Uterus (tissue), 2 donors: ENCODE data around the gene EFS.

Source experiments
- POLR2A ChIP-seq, 2 donors: fragments of 450-650 bp; IDR thresholded peaks; one replicate each; pipeline ENCODE4 v1.6.1; 2016; ENCODE audit warnings: antibody characterized with exemption in 2 of 2, mild to moderate bottlenecking in 1 of 2, moderate library complexity in 1 of 2
- TF ChIP-seq, protein P1 (sequence below), 4 experiments: fragments of 200-600 bp in 2 of 4; fragments of 450-650 bp in 2 of 4; sonication (generic) in 2 of 4; IDR thresholded peaks; one replicate each; pipeline ENCODE4 v1.5.1; 2016 to 2019; ENCODE audit warnings: antibody characterized with exemption in 4 of 4, mild to moderate bottlenecking in 2 of 4, moderate library complexity in 1 of 4

- TF ChIP-seq, protein P1, sequence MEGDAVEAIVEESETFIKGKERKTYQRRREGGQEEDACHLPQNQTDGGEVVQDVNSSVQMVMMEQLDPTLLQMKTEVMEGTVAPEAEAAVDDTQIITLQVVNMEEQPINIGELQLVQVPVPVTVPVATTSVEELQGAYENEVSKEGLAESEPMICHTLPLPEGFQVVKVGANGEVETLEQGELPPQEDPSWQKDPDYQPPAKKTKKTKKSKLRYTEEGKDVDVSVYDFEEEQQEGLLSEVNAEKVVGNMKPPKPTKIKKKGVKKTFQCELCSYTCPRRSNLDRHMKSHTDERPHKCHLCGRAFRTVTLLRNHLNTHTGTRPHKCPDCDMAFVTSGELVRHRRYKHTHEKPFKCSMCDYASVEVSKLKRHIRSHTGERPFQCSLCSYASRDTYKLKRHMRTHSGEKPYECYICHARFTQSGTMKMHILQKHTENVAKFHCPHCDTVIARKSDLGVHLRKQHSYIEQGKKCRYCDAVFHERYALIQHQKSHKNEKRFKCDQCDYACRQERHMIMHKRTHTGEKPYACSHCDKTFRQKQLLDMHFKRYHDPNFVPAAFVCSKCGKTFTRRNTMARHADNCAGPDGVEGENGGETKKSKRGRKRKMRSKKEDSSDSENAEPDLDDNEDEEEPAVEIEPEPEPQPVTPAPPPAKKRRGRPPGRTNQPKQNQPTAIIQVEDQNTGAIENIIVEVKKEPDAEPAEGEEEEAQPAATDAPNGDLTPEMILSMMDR (IDR thresholded peaks at IDR 0.05) = no peak
- no peak for TF ChIP-seq POLR2A (IDR thresholded peaks at IDR 0.05)
These were observed 43.3 kb upstream of the EFS start for GRCh38 chr14:23408307-23408630.
